GM19467 (cell line): Measurements from ENCODE around the gene TUBGCP6.
"Not testable (repeated sequence)": the region's sequence is repeated elsewhere in the genome, so short reads cannot be mapped to it uniquely, and the experiment has no call there.

ENCODE experiments used
- ATAC-seq: cut with Tn5 transposase; IDR thresholded peaks from one replicate; pipeline ENCODE4 v1.9.1; 2021; ENCODE audit warnings: mild to moderate bottlenecking, moderate library complexity; ENCODE audit not compliant: unreplicated experiment

Gene TUBGCP6

GRCh38 chr22:50171965-50172421 lies 72.8 kb downstream of the TUBGCP6 start:
- no peak for ATAC-seq

GRCh38 chr22:50171319-50171964 lies 73.4 kb downstream of the TUBGCP6 start:
- ATAC-seq, result no peak

GRCh38 chr22:50170453-50171318 lies 74.1 kb downstream of the TUBGCP6 start, which contains the start of gene PANX2:
Gene PANX2, plus strand, starts transcription at chr22:50170731. Its CDS starts 0 bp downstream, at chr22:50170731.
- no peak for ATAC-seq

GRCh38 chr22:50169774-50170341 lies 75.0 kb downstream of the TUBGCP6 start:
- ATAC-seq, result no peak

GRCh38 chr22:50169181-50169759 lies 75.6 kb downstream of the TUBGCP6 start:
- no peak for ATAC-seq

GRCh38 chr22:50168490-50169180 lies 76.2 kb downstream of the TUBGCP6 start:
- not testable (repeated sequence) for ATAC-seq

GRCh38 chr22:50167689-50168489 lies 76.9 kb downstream of the TUBGCP6 start:
- ATAC-seq, result no peak
